A673 (cell line): ENCODE data around the gene RSPRY1. TPM values are rescaled to one million over a fixed set of nuclear protein-coding genes. Genes with fewer than 3 reads are reported as not detected.

ENCODE experiments used
- BruUV-seq: library from RNA; stranded (reverse); fragments of 400-500 nt; replicated peaks from 2 replicates; lab custom pipeline; 2021; lab: Mats Ljungman, UMichigan
- CTCF ChIA-PET: fragments of 300-600 bp; sonication (Branson Sonifier 250); formaldehyde crosslinking; loops from one replicate; lab custom pipeline; 2022; ENCODE audit warnings: antibody characterized with exemption; lab: Charles Lee
- POLR2A ChIA-PET: fragments of 300-600 bp; sonication (Branson Sonifier 250); formaldehyde crosslinking; loops from one replicate; lab custom pipeline; 2022; ENCODE audit warnings: antibody characterized with exemption; ENCODE audit not compliant: low non-redundant PET; lab: Charles Lee
- DNase-seq: peaks from one replicate; pipeline ENCODE4 v3.0.0-alpha.2; 2015; ENCODE audit warnings: low spot score
- H3K27ac ChIP-seq: fragments of 200-600 bp; sonication (generic); 2 replicates; pipeline ENCODE4 v1.5.1; 2016; ENCODE audit warnings: mixed run types, low read depth, mild to moderate bottlenecking, mixed read lengths, antibody characterized with exemption, low read length; ENCODE audit not compliant: poor library complexity, severe bottlenecking
- H3K27me3 ChIP-seq: fragments of 200-600 bp; sonication (generic); replicated peaks from 2 replicates; pipeline ENCODE4 v1.6.1; 2017; ENCODE audit warnings: mixed run types, low read depth, mild to moderate bottlenecking, mixed read lengths, antibody characterized with exemption, low read length; ENCODE audit not compliant: insufficient read depth, poor library complexity
- H3K36me3 ChIP-seq: fragments of 200-600 bp; sonication (generic); 2 replicates; pipeline ENCODE4 v1.6.1; 2016; ENCODE audit warnings: mixed run types, mild to moderate bottlenecking, mixed read lengths, antibody characterized with exemption, low read length; ENCODE audit not compliant: insufficient read depth, poor library complexity, severe bottlenecking
- H3K4me1 ChIP-seq: fragments of 200-600 bp; sonication (generic); 2 replicates; pipeline ENCODE4 v1.6.1; 2017; ENCODE audit warnings: mixed run types, mild to moderate bottlenecking, mixed read lengths, antibody characterized with exemption, low read length; ENCODE audit not compliant: insufficient read depth, poor library complexity, severe bottlenecking
- H3K4me3 ChIP-seq: fragments of 200-600 bp; sonication (generic); 2 replicates; pipeline ENCODE4 v1.5.1; 2016; ENCODE audit warnings: low read depth, mixed run types, mild to moderate bottlenecking, mixed read lengths, low read length; ENCODE audit not compliant: poor library complexity, severe bottlenecking
- H3K9me3 ChIP-seq: fragments of 200-600 bp; sonication (generic); 2 replicates; pipeline ENCODE4 v1.6.1; 2016; ENCODE audit warnings: mixed run types, low read depth, mild to moderate bottlenecking, mixed read lengths, antibody characterized with exemption, low read length; ENCODE audit not compliant: poor library complexity, severe bottlenecking
- EZH2 ChIP-seq: fragments of 200-600 bp; sonication (generic); IDR thresholded peaks from 2 replicates; pipeline ENCODE4 v1.6.1; 2017; ENCODE audit warnings: borderline replicate concordance, low read depth, mild to moderate bottlenecking, mixed read lengths, antibody characterized with exemption, low read length; ENCODE audit not compliant: poor library complexity, severe bottlenecking
- intact Hi-C: fragments of 100-400 bp; cut with micrococcal nuclease; formaldehyde crosslinking; loops from one replicate; pipeline ENCODE4 v1.10.0; 2022; ENCODE audit not compliant: unreplicated experiment
- total RNA-seq: library from RNA; stranded (reverse); gene quantifications from 2 replicates; pipeline ENCODE4 v1.2.3, GENCODE V29; 2021
- TF ChIP-seq, protein P1 (sequence below): fragments of 300-800, 200-600 bp; sonication (generic); conservative IDR thresholded peaks from 2 replicates; pipeline ENCODE4 v1.5.1; 2017; ENCODE audit warnings: low read depth, mild to moderate bottlenecking, antibody characterized with exemption, low read length, moderate library complexity, mixed read lengths

The RSPRY1 gene
- total RNA-seq, 1 experiment from 2014 or later = 45.6 TPM

DNA sequence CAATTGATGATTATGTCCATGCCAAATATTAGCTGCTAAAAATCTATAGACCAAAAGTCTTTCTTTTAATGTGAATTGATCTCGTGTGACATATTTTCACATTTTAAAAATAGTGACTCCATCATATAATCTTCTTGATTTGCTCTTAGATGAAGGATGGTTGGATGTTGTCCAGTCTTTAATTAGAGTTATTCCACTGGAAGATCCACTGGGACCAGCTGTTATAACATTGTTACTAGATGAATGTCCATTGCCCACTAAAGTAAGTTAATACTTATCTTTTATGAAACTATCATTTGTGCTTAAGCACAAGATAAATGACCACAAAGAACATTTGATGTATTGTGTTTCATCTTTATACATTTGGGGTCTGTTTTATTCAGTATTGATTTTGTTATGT, 22.8 kb downstream of the RSPRY1 start:
- no peaks in the 10 kb centered on the region for H3K4me1 ChIP-seq
- H3K27ac ChIP-seq = no peak overlapping the region
- no TSS peak for BruUV-seq
- no peak for DNase-seq
- H3K27me3 ChIP-seq = no peaks in the 10 kb centered on the region
- intact Hi-C loops = no loop called here
- H3K36me3 ChIP-seq = peaks cover 68% of the 10 kb centered on the region
- ChIA-PET CTCF (no interaction called here), POLR2A (no interaction called here)
- H3K4me3 ChIP-seq = no peak overlapping the region
- TF ChIP-seq, protein P1, sequence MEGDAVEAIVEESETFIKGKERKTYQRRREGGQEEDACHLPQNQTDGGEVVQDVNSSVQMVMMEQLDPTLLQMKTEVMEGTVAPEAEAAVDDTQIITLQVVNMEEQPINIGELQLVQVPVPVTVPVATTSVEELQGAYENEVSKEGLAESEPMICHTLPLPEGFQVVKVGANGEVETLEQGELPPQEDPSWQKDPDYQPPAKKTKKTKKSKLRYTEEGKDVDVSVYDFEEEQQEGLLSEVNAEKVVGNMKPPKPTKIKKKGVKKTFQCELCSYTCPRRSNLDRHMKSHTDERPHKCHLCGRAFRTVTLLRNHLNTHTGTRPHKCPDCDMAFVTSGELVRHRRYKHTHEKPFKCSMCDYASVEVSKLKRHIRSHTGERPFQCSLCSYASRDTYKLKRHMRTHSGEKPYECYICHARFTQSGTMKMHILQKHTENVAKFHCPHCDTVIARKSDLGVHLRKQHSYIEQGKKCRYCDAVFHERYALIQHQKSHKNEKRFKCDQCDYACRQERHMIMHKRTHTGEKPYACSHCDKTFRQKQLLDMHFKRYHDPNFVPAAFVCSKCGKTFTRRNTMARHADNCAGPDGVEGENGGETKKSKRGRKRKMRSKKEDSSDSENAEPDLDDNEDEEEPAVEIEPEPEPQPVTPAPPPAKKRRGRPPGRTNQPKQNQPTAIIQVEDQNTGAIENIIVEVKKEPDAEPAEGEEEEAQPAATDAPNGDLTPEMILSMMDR = no peak
- no peak for TF ChIP-seq EZH2
- H3K9me3 ChIP-seq = no peaks in the 10 kb centered on the region

DNA sequence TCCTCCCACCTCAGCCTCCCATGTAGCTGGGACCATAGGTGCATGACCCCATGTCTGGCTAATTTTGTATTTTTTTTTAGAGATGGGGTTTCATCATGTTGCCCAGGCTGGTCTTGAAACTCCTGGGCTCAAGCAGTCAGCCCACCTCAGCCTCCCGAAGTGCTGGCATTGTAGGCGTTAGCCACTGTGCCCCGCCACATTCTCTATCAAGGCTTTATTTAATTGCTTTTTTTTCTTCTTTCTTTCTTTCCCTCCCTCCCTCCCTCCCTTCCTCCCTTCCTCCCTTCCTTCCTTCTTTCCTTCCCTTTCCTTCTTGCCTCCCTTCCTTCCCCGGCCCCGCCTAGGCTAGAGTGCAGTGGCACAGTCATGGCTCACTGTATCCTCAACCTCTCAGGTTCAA, 23.7 kb downstream of the RSPRY1 start:
- H3K27me3 ChIP-seq = no peaks in the 10 kb centered on the region
- ChIA-PET POLR2A (no interaction called here), CTCF (no interaction called here)

DNA sequence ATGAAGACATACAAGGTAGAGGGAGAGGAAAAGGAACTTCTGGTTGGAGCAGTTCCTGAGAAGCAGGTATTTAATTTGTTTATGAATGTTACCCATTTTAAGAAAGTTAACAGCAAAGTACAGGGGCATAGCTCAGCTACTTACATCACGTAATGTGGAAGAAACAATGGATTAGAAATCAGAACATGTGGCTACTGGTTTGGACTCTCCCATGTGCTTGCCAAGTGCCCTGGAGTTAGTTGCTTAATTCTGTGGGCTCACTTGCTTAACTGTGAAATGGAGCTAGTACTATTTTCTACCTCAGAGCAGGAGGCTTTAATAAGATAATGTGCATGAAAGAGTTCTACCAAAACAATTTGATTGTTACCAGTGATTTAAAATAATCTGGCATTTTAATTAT, 27.3 kb downstream of the RSPRY1 start:
- H3K36me3 ChIP-seq = peaks cover 74% of the 10 kb centered on the region

More for the DNA sequence above, 23.7 kb downstream of the RSPRY1 start:
- peaks cover 69% of the 10 kb centered on the region for H3K36me3 ChIP-seq
- no TSS peak for BruUV-seq
- intact Hi-C loops = no loop called here
- DNase-seq = no peak
- no peak overlapping the region for H3K27ac ChIP-seq
- TF ChIP-seq EZH2 = no peak
- TF ChIP-seq, protein P1 = no peak
- H3K9me3 ChIP-seq = no peaks in the 10 kb centered on the region
- no peaks in the 10 kb centered on the region for H3K4me1 ChIP-seq
- no peak overlapping the region for H3K4me3 ChIP-seq

More for the DNA sequence above, 27.3 kb downstream of the RSPRY1 start:
- ChIA-PET POLR2A (no interaction called here), CTCF (no interaction called here)
- no peak overlapping the region for H3K4me3 ChIP-seq
- intact Hi-C loops = no loop called here
- H3K4me1 ChIP-seq = no peaks in the 10 kb centered on the region
- DNase-seq = no peak
- no peaks in the 10 kb centered on the region for H3K27me3 ChIP-seq
- peaks cover 8% of the 10 kb centered on the region for H3K9me3 ChIP-seq
- no TSS peak for BruUV-seq
- H3K27ac ChIP-seq = no peak overlapping the region
- no peak for TF ChIP-seq EZH2
- TF ChIP-seq, protein P1 = no peak
